SIG-M5 (cell line): ENCODE measurements around the gene KLF18.
"Not testable (repeated sequence)": the region's sequence is repeated elsewhere in the genome, so short reads cannot be mapped to it uniquely, and the experiment has no call there.

Experiments used
- DNase-seq: peaks from one replicate; lab custom pipeline; 2025; lab: John Stamatoyannopoulos, UW

The KLF18 gene

DNA sequence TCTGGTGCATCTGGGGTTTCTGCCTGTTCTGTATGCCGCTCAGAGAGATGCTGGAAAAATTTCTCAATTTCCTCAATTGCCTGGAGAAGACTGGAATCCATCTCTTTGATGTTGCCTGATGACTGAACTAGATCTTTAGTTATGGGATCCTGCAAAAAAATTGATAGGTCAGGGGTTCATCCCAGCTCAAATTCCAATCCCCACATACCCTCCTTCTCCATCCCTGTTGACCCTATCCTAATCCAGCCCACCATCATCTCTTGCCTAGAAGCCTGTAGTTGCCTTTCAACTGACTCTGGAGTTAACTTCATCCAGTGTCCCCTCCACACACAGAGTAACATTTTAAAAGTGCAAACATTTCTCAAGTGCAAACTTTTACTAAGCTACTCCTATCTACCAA, at the start of gene KLF18:
TSS of gene KLF18 (minus strand) at position 101 of the 400 bp plus-strand sequence. CDS start at position 101, 0 bp downstream.
- no peak for DNase-seq

DNA sequence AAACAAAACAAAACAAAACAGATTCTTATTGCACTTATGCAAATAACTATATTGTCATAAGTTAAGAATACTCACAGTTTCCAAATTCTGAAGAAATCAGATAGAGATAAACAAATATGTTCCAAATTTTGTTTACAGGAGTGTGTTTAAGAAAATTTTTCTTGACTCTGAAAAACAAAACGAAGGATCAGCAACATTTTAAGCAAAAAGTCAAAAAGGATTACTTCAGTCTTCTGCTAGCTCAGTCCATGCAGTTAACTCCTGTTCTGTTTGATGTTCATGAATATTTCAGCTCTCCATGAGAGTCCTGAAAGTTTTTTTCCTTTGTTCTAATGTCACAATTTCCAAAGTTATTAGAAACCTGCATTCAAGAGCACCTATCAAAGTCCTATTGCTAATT, 33.2 kb upstream of the KLF18 start:
- no peak for DNase-seq

DNA sequence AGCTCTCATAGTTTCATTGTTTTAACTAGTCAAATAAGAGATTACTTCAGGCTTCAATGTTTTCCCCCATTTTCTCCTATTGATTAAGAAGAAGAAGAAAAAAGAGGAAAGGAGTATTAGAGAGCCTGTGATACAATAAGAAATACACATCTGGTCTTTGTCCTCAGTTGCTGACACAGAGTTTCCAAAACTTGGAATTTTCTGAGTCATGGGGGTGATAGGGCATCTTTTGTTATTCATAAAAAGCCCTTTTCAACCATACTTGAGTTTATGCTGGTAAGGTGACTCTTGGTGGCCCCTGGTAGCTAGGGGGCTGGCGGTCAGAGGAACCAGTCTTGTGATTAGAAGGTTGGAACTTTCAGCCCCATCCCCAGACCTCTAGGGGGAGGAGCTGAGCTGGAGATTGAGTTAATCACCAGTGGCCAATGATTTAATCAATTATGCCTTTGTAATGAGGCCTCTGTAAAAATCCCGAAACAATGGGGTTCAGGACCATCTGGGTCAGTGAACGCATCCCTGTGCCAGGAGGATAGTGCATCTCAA, 28.9 kb upstream of the KLF18 start:
- no peak for DNase-seq

DNA sequence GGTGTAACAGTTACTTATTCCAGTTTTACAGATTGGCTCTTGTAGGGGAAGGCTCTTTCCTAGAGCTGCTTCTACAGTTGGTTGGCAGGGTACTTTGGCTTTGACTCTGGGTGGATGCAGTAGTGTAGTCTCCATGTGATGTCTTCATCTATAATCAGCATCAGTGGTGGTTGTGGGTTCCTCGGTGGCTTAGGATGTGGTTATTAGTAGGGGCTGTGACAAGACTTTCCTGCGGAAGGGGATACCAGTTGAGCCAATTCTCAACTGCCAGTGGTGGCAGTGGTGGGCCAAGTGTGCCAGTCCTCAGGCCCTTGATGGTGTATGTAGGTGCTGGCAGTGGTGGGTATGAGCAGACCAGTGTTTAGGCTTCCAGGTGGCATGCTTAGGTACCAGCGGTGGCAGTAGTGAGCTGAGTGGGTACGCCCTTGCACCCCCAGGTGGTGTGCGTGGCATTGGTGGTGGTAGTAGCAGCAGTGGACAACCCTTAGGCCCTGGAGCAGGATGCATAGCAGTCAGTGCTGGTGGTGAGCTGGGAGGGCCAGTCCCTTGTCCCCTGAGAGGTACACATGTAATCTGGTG, 27.2 kb upstream of the KLF18 start:
- no peak for DNase-seq

DNA sequence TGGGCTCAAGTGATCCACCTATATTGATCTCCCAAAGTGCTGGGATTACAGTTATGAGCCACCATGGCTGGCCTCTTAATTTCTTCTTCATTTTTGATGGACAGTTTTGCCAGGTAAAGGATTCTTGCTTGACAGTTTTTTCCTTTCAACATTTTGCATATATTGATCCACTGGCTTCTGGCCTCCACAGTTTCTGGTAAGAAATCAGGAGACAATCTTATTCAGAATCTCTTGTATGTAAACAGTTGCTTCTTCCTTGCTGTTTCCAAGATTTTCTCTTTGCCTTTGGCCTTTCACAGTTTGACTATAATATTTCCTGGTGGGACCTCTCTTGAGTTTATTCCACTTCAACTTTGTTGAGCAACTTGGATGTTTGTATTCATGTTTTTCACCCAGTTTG, 20.1 kb upstream of the KLF18 start:
- no peak for DNase-seq

DNA sequence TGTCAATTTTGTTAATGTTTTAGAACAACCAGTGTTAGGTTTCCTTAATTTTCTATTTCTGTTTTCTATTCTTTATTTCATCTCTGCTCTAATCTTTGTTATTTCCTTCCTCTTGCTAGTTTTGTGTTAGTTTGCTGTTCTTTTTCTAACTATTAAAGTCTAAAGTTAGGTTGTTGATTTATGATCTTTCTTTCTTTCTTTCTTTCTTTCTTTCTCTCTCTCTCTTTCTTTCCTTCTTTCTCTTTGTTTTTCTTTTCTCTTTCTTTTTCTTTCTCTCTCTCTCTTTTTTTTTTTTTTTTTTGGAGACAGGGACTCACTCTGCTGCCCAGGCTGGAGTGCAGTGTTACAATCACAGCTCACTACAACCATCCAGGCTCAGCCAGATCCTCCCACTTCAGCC, 17.4 kb upstream of the KLF18 start:
- no peak for DNase-seq

DNA sequence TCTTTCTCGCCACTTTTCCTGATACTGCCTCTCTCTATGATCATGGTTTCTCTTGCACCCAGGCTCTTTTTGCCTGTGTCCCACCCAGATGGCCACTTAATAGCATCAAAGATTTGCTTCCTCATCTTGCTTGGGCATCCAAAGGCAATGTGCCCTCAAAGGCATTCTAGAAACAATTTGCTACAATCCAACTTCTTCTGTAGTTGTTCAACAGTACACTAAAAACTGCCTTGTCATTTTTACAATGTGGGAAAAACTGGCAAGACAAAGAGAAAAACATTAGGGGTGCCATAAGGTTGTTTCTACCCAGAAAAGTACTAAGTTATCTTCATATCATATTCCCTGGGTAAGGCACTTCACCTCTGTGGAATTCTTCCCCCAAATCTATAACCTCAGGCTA, 16.5 kb upstream of the KLF18 start:
- DNase-seq: no peak

DNA sequence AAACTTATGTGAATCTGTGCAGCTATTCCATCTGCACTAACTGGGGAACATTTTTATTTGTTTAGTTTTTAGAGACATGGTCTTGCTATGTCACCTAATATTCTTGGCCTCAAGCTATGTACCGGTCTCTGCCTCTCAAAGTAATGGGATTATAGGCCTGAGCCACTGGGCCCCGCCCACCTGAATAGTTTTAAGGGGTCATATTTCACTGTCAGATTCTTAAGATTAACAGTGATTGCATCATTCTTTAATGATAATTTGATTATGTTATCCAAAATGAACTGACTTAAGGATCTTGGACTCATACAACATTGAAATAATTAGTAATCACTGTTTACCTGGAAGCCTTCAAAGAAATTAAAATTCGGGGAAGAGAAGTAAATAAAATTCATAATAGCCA, 12.6 kb upstream of the KLF18 start:
- DNase-seq: no peak

DNA sequence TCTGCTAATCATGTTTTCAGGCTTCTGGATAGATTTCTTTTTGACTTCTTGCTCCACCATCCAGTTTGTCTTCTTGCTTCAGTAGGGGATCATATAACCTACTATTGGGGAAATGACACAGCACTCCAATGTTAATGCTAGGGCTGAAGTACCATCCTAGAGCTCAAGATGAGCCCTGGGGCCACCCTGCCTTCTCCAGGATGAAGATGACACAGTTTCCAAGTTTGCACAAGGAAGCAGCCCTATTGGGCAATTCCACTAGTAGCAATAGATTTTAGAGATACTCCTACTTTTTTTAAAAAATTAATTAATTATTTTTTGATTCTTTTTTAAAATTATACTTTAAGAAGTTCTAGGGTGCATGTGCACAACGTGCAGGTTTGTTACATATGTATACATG, 11.3 kb upstream of the KLF18 start:
- no peak for DNase-seq

DNA sequence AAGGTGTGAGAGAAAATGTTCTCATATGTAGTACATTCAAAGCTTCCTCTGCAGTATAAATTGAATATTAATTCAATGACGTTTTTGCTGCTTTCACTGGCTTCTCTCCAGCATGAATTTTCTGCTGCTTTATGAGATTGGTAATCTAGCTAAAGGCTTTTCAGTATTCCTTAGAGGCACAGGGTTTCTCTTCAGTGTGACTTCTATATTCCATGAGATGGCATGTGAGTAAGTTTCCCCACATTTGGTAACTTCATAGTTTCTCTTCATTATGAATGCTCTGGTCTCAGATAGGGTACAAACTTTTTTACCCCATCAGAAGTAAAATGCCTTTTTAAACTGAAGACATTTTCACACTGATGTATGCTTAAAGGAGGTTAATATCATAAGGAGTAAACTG, 10.4 kb upstream of the KLF18 start:
- DNase-seq: no peak

DNA sequence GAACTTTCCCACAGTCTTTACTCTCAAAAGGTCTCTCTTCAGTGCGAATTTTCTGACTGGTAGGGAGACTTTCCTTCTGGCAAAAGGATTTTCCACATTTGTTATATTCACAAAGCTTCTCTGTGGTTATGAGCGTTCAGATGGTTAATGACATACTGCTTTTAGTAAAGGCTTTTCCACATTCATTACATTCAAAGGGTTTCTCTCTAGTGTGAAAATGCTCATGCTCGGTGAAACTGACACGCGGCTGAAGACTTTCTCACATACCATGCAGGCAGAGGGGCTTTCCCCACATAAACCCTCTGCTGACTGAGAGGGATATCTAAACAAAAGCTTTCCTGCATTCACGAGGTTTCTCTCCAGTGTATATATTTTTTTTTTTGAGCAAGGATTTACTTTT, 9.9 kb upstream of the KLF18 start:
- DNase-seq: no peak

DNA sequence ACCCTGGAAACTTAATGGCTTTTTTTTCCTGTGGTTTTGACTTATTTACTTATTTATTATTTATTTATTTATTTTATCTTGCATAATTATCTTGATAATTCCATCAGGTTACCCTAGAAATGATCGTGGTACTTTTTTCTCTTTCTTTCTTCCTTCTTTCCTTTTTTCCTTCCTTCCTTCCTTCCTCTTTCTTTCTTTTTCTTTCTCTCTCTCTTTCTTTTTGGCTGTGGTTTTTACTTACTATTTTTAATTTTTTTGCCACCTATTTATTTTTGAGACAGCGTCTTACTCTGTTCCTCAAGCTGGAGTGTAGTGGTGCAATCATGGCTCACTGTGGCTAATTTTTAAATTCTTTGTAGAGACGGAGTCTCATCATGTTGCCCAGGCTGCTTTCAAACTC, 6.2 kb upstream of the KLF18 start:
- DNase-seq: no peak

DNA sequence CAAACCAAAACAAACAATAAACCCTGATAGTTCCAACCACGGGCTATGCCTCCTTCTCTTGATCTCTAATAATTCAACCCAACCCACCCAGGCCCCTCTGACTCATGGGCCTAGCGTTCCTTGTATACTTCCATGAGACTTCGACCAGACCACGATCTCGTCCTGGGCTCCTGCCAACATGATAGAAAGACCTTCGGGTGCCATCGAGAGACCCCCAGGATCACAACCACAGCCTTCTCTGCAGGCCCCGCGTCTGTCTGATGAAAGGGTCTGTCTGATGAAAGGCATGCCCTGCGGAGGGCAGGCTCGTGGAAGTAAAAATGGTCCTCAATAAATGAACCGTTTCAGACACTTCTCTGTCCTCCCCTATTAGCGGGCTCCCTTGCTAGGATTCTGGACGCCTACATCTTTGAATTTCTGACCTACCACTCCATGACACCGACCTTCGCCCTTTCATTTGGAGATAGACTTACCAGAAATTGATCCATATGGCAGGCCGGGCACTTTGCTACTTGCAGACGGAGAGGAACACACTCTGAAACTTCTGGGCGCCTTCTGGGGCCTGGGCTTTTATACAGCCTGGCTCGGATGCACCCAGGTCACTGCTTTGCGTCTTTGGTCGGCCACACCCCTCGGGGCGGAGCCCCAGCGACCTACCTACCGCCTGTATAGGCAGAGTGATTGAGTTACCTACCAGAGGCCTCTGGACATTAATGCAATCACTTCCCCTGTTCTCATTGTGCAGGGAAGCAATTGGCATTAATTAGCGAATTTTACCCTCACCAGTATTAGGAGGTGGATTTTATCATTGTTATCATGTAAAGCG, 5.3 kb upstream of the KLF18 start:
- DNase-seq: no peak

DNA sequence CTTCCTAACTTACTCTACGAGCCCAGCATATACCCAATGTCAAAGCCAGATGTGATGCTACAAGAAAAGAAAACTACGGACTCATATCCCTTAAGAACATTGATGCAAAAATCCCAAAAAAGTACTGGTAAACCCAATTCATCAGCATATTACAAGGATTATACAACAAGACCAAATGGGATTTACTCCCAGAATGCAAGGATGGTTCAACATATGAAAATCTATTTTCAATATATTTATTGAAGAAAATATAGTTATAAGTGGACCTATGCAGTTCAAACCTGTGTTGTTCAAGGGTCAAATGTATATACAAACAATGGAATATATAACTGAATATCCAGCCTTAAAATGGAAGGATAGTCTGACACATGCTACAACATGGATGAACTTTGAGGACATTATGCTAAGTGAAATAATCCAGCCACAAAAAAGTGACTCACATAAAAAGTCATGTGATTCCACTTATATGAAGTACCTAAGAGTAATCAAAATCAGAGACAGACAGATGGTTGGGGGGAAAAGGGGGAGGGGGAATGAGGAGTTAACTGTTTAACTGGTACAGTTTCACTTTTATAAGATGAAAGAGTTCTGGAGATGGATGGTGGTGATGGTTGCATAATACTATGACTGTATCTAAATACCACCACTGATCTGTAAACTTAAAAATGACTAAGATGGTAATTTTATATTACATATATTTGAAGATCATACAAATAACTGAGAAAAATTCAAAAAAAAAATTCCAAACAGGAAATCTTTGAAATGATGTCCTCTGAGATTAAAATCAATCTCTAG, 3.7 kb upstream of the KLF18 start:
- DNase-seq: no peak

DNA sequence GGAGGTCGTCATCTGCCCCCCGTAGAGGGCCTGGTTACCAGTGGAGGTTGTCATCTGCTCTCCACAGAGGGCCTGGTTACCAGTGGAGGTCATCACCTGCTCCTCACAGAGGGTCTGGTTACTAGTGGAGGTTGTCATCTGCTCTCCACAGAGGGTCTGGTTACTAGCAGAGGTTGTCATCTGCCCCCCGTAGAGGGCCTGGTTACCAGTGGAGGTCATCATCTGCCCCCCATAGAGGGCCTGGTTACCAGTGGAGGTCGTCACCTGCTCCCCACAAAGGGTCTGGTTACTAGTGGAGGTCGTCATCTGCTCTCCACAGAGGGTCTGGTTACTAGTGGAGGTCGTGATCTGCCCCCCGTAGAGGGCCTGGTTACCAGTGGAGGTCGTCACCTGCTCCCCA, 1.9 kb downstream of the KLF18 start:
- not testable (repeated sequence) for DNase-seq

DNA sequence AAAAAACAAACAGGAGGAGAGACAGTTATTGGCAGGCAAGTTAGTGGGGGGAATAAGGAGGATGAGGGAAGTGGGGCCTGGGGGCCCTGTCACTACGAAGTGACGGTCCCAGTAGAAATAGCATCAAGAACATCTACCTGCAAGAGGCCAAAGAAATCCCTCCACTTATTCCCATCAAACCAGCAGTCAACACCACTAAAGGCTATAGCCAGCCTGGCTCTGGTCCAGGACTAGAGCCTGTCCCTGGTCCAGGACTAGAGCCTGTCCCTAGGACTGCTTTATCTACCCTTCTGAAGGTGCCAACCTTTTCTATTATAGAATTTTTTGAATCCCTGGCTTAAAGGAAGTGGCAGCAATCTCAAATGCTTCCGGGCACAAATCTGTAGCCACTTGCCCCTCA, 3.2 kb downstream of the KLF18 start:
- no peak for DNase-seq

DNA sequence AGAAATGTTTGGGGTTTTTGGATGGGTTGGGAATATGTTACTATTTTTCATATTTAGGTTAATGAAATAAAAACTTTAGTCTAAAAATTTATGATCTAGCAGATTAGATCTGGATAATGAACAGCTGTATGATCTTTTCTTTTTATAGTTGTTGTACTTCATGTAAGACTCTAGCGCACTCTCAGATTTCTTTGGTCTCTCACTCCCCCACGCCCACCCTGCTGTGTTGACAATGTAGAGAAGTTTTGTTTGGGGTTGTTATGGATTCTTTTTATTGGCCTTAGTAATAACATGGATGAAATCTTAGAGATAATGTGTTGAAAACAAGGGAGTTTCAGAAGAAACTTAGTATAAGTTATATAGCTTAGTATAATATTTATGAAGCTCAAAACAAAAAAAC, 5.5 kb downstream of the KLF18 start:
- no peak for DNase-seq

DNA sequence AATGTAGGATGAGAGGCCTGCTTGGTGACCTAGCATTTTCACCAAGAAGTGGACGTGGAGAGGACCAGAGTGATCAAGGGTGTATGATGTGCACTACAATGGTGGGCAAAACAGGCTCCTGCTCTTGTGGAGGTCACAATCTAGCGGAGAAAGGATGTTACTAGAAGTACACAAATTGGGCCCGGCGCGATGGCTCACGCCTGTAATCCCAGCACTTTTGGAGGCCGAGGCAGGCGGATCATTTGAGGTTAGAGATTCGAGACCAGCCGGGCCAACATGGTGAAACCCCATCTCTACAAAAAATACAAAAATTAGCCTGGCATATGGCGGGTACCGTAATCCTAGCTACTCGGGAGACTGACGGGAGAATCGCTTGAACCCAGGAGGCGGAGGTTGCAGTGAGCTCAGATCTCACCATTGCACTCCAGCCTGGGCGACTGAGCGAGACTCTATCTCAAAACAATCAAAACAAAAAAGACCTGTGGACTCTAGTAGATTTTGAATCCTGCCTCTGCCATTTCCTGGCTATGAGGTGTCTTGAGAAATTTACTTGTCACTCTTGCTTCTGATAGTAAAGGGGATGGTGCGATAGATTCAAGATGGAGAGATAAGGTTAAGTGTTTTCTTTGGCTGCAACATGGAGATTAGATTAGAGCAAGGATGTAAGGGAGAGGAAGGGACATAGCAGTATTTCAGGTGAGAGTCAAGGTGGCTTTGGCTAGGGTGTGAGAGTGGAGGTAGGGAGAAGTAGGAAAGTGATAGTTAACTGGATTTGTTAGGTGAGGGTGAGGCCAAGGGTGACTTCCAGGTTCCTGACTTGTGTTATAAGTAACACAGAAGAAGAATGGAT, 7.1 kb downstream of the KLF18 start:
- DNase-seq: no peak

DNA sequence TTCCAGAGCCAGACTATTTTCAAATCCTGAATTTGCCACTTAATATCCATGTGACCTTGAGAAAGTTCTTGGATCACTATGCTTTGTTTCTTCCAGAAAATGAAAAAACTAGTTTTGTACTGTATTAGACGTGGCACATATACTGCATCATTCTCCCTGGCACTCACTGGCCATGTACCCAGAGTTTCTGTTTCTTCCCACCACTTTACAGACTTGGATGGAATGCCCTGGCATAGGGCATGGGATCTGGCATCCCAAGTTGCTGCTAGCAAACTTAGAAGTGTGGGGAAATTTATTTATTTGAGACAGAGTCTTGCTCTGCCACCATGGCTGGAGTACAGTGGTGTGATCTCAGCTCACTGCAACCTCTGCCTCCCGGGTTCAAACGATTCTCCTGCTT, 10.0 kb downstream of the KLF18 start:
- no peak for DNase-seq

DNA sequence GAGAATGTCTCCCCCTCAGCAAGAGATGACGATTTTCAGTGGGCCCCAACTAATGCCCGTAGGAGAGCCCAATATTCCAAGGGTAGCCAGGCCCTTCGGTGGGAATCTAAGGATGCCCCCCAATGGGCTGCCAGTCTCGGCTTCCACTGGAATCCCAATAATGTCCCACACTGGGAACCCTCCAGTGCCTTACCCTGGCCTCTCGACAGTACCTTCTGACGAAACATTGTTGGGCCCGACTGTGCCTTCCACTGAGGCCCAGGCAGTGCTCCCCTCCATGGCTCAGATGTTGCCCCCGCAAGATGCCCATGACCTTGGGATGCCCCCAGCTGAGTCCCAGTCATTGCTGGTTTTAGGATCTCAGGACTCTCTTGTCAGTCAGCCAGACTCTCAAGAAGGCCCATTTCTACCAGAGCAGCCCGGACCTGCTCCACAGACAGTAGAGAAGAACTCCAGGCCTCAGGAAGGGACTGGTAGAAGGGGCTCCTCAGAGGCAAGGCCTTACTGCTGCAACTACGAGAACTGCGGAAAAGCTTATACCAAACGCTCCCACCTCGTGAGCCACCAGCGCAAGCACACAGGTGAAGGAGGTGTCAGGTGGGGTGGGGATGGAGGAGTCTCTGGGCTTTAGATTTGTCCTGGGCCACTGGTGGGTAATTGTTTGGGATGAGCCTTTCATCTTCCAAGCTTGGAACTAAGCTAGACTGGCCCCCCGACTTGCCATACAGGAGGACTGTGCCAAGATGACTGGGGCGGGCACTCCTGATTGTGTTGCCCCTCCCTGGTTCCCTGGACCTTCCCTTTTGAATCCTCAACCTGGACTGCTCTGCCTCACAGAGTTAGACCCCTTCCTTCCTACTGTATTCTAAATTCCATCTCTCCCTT, 11.6 kb downstream of the KLF18 start:
- no peak for DNase-seq

DNA sequence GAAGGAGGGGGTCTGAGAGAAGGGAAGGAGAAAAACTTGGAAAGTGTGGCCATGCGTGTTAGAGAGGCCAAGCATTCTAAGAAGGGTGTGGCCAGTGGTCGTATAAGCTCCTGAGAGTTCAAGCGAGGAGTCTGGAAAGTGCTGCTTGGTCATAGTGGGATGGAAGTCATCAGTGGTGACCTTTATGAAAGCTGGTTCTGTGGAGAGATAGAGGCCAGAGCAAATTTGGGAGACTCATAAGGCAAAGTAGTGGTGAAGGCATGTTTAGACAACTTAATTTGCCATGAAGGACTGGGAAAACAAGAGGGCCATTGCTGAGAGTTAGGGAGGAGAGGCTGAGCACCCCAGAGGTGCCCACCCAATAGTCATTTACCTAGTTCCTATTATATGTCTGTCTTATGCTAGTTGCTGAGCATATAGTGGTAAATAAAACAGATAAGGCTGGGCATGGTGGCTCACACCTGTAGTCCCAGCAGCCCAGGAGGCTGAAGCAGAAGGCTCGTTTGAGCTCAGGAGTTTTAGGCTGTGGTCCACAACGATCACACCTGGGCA, 21.0 kb downstream of the KLF18 start:
- no peak for DNase-seq
